Rectal smooth muscle tissue (tissue), 1 donor: ENCODE results near the gene SLC12A9.
"Not testable (repeated sequence)": the region's sequence is repeated elsewhere in the genome, so short reads cannot be mapped to it uniquely, and the experiment has no call there.

Source experiments
- H3K27ac ChIP-seq: one replicate; pipeline ENCODE4 v1.7.0; 2013; ENCODE audit warnings: low read depth, low read length, inconsistent platforms
- H3K27me3 ChIP-seq: one replicate; pipeline ENCODE4 v1.7.0; 2013; ENCODE audit warnings: low read length; ENCODE audit not compliant: control insufficient read depth, insufficient read depth
- H3K36me3 ChIP-seq: one replicate; pipeline ENCODE4 v1.7.0; 2013; ENCODE audit warnings: low read length; ENCODE audit not compliant: control insufficient read depth, insufficient read depth
- H3K4me1 ChIP-seq: one replicate; pipeline ENCODE4 v1.7.0; 2013; ENCODE audit warnings: low read length; ENCODE audit not compliant: control insufficient read depth, insufficient read depth
- H3K4me3 ChIP-seq: one replicate; pipeline ENCODE4 v1.7.0; 2013; ENCODE audit warnings: low read length
- H3K9ac ChIP-seq: one replicate; pipeline ENCODE4 v1.7.0; 2013; ENCODE audit warnings: low read length

The SLC12A9 gene

DNA sequence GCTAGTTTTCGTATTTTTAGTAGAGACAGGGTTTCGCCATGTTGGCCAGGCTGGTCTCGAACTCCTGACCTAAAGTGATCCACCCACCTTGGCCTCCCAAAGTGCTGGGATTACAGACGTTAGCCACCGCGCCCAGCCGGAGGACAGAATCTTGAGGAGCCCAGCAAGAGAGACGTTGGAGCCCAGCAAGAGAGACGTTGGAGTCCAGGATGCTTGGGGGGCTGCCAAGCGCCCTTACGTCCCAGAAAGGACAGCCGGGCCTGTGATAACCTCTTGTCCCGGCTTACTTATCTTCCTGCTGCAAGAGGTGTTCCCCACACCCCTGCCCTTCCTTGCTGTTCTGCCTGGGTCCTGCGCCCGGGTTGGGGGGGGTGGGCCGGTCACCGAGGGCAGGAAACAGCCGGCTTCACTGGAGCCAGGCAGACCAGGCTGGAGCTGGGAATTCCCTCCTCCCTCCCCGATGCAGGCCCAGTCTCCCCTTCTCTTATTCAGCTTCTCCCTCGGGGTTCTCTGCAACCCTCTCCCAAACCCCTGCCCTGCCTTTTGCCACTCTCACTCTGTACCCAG lies 23.3 kb upstream of the SLC12A9 start:
- Histone ChIP-seq H3K4me1 (peaks cover 8% of the 10 kb centered on the region), H3K36me3 (no peaks in the 10 kb centered on the region), H3K27ac (no peak overlapping the region), H3K4me3 (no peak overlapping the region), H3K27me3 (no peaks in the 10 kb centered on the region), H3K9ac (no peak overlapping the region)

GRCh38 chr7:100830396-100830795 lies 22.1 kb upstream of the SLC12A9 start:
- H3K4me1 ChIP-seq = peaks cover 3% of the 10 kb centered on the region
- no peaks in the 10 kb centered on the region for H3K36me3 ChIP-seq
- no peaks in the 10 kb centered on the region for H3K27me3 ChIP-seq
- H3K27ac ChIP-seq = no peak overlapping the region
- H3K9ac ChIP-seq = no peak overlapping the region
- H3K4me3 ChIP-seq = no peak overlapping the region

DNA sequence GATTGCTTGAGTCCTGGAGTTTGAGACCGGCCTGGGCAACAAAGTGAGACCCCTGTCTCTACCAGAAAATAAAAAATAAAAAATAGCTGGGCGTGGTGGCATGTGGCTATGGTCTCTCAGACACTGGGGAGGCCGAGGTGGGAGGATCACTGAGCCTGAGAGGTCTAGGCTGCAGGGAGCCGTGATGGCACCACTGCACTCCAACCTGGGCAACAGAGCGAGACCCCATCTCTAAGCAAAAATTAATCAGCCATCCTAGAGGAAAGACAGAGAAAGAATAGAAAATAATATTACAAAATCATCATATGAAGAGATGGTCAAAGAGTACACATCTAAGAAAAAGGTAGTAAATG lies 20.3 kb upstream of the SLC12A9 start:
- no peaks in the 10 kb centered on the region for H3K4me1 ChIP-seq
- no peaks in the 10 kb centered on the region for H3K36me3 ChIP-seq
- no peak overlapping the region for H3K4me3 ChIP-seq
- H3K27ac ChIP-seq = no peak overlapping the region
- H3K27me3 ChIP-seq = no peaks in the 10 kb centered on the region
- H3K9ac ChIP-seq = no peak overlapping the region

DNA sequence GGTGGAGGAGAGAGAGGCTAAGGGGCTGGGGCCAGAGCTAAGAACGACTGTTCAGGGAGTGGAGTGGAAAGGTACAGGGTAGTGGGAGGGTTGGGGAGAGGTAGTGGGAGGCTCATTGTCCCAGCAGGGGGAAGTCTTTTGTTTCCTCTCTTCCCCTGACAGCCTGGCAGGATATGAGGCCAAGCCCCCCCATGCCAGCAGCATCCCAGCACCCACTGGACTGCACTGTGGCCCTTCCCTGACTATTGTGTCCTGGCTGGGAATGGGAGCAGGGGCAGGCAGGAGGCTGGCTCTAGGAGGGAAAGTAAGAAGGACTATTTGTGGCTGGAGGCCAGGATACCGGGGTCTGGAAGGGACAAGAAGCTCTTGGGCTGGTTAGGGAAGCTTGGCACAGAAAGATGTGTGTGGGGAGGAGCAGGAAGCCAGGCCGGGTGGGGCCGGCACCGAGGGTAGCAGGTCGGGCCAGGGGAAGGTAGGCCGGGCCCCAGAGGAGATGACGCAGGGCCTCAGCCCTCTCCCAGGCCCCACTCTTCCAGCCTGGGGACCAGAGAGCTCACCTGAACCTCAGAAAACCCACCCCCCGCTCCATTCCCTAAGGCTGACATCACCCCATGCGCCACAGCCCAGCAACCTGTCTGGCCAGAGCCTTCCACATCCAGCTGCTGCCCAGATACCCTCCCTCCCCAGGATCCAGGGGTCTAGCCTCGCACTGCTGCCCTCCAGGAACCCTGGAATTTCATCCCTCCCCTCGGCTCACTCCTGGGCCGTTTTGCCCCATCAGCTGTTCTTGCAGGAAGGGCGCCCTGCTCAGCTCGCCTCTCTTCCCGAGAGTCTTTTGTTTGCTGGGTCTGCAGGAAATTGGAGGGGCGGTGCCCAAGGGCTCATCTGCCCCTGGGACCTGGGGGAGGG lies 16.4 kb upstream of the SLC12A9 start:
- Histone ChIP-seq H3K36me3 (no peaks in the 10 kb centered on the region), H3K27me3 (no peaks in the 10 kb centered on the region), H3K27ac (no peak overlapping the region), H3K9ac (no peak overlapping the region), H3K4me3 (peak overlapping the region; percentile 3), H3K4me1 (no peaks in the 10 kb centered on the region)

- H3K27me3 ChIP-seq = no peaks in the 10 kb centered on the region
- peak overlapping the region; percentile 85 for H3K27ac ChIP-seq
- no peaks in the 10 kb centered on the region for H3K4me1 ChIP-seq
- no peaks in the 10 kb centered on the region for H3K36me3 ChIP-seq
- peak overlapping the region; percentile 76 for H3K4me3 ChIP-seq
- H3K9ac ChIP-seq = no peak overlapping the region
Observed at GRCh38 chr7:100836812-100837098, 15.8 kb upstream of the SLC12A9 start.

DNA sequence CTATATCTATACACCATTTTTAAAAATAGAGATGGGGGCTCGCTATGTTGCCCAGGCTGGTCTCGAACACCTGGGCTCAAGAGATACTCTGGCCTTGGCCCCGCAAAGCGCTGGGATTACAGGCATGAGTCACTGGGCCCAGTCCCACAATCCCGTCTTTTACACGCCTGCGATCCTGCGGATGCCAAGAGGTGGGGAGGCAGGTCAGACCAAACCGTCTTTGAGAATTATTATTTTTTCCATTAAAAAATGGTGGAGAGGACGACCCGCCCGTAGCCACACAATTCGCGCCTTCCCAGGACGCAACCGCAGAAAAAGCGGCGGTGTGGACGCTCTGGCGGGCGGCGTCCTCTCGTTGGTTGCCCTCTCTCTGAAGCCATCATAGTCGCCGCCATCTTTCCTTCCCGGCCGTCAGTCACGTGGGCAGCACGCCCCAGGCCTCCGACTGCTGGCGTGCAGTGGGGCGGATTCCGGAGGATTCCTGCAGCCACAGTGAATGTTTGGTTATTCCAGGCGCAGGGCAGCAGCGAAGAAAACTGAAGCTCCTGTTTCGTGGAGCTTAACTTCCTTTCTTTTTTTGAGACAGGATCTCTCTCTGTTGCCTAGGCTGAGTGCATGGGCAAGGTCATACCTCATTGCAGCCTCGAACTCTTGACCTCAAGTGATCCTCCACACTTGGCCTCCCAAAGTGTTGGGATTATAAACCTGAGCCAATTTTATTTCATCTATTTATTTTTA lies 15.2 kb upstream of the SLC12A9 start:
- Histone ChIP-seq H3K27ac (peak overlapping the region; percentile 85), H3K9ac (peak overlapping the region; percentile 56), H3K4me3 (peak overlapping the region; percentile 76), H3K4me1 (no peaks in the 10 kb centered on the region), H3K36me3 (no peaks in the 10 kb centered on the region), H3K27me3 (no peaks in the 10 kb centered on the region)

- Histone ChIP-seq H3K4me1 (no peaks in the 10 kb centered on the region), H3K27me3 (no peaks in the 10 kb centered on the region), H3K9ac (no peak overlapping the region), H3K4me3 (no peak overlapping the region), H3K27ac (no peak overlapping the region), H3K36me3 (no peaks in the 10 kb centered on the region)
Observed at GRCh38 chr7:100839361-100839760, 13.2 kb upstream of the SLC12A9 start.

DNA sequence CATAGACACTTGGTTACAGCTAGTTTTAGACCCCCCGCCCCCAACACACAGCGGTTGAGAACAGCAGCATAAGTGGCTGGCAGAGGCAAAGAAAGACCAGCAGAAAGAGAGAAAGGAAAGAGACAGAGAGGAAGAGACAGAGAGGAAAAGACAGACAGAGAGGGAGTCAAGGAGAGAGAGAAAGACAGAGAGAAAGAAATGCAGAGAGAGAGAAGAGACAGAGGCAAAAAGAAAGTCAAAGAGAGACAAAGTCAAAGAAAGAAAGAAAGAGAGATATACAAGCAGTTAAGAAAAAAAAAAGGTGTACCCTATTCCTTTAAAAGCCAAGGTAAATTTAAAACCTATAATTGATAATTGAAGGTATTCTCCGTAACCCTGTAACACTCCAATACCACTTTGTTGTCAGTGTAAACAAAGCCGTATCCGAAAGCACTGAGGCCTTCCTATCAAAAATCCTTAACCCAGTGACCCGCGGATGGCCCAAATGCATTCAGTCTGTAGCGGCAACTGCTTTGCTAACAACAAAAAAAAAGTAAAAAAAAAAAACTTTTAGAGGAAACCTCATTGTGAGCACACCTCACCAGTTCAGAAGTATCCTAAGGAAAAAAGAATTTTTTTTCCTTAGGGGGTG lies 11.9 kb upstream of the SLC12A9 start:
- no peaks in the 10 kb centered on the region for H3K36me3 ChIP-seq
- H3K4me1 ChIP-seq = no peaks in the 10 kb centered on the region
- H3K4me3 ChIP-seq = no peak overlapping the region
- no peak overlapping the region for H3K9ac ChIP-seq
- H3K27me3 ChIP-seq = no peaks in the 10 kb centered on the region
- no peak overlapping the region for H3K27ac ChIP-seq

GRCh38 chr7:100847360-100847759 lies 5.2 kb upstream of the SLC12A9 start:
- H3K27me3 ChIP-seq = no peaks in the 10 kb centered on the region
- H3K4me1 ChIP-seq = peaks cover 6% of the 10 kb centered on the region
- H3K36me3 ChIP-seq = no peaks in the 10 kb centered on the region
- no peak overlapping the region for H3K4me3 ChIP-seq
- H3K9ac ChIP-seq = no peak overlapping the region
- no peak overlapping the region for H3K27ac ChIP-seq

DNA sequence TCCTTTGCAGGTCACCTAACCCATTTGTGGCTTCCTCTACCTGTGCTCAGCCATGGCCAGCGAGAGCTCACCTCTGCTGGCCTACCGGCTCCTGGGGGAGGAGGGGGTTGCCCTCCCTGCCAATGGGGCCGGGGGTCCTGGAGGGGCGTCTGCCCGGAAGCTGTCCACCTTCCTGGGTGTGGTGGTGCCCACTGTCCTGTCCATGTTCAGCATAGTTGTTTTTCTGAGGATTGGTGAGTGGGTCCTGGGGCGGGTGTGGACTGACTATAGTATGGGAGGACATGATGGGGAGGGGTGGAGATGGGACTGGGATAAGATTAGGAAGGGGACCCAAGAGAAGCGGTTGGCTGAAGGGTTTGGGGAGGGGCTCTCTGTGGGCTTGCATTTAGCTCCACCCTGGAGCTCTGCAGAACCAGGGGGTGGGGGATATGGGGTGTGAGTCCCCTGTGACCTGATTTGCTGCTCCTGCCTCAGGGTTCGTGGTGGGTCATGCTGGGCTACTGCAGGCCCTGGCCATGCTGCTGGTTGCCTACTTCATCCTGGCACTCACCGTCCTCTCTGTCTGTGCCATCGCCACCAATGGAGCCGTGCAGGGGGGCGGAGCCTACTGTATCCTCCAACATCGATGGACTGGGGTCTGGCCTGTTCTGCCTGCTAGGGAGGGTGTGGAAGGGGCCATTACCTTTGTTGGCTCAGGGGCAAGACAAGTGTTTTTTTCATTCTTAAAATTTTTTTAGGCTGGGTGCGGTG lies 1.8 kb downstream of the SLC12A9 start:
- H3K27ac ChIP-seq = no peak overlapping the region
- peaks cover 7% of the 10 kb centered on the region for H3K4me1 ChIP-seq
- H3K27me3 ChIP-seq = no peaks in the 10 kb centered on the region
- no peak overlapping the region for H3K4me3 ChIP-seq
- H3K36me3 ChIP-seq = peaks cover 3% of the 10 kb centered on the region
- no peak overlapping the region for H3K9ac ChIP-seq

DNA sequence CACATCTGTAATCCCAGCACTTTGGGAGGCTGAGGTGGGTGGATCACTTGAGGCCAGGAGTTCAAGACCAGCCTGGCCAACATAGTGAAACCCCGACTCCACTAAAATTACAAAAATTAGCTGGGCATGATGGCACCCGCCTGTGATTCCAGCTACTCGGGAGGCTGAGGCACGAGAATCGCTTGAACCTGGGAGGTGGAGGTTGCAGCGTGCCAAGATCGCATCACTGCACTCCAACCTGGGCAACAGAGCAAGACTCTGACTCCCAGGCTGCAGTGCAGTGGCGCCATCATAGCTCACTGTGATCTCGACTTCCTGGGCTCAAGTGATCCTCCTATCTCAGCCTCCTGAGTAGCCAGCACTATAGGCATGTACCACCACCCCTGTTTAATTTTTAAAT lies 2.4 kb downstream of the SLC12A9 start:
- not testable (repeated sequence) for H3K4me1 ChIP-seq, H3K9ac ChIP-seq, H3K27me3 ChIP-seq, H3K36me3 ChIP-seq, H3K4me3 ChIP-seq, H3K27ac ChIP-seq

DNA sequence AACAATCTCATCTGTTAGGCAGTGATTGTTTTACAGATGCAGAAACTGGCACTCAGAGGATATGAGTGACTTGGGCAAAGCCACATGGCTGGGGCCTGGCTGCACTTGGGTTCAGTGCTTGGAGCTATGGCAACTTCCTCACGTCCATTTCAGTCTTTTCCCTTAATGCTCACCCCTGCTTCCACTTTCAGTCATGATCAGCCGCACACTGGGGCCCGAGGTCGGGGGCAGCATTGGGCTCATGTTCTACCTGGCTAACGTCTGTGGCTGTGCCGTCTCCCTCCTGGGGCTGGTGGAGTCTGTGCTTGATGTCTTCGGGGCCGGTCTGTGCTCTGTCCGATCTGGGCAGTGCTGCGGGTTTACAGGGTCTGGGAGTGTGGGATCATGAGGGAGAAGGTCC lies 3.0 kb downstream of the SLC12A9 start:
- H3K4me3 ChIP-seq = no peak overlapping the region
- H3K9ac ChIP-seq = no peak overlapping the region
- H3K36me3 ChIP-seq = peaks cover 10% of the 10 kb centered on the region
- no peak overlapping the region for H3K27ac ChIP-seq
- H3K4me1 ChIP-seq = peaks cover 7% of the 10 kb centered on the region
- H3K27me3 ChIP-seq = no peaks in the 10 kb centered on the region
